Endothelial cell of umbilical vein (primary cell): ENCODE results near the gene PRDM11. TPM values are rescaled to one million over a fixed set of nuclear protein-coding genes. Genes with fewer than 3 reads are reported as not detected.

Source experiments
- BruUV-seq: library from RNA; stranded (reverse); fragments of 400-500 nt; replicated peaks from 2 replicates; lab custom pipeline; 2021; lab: Mats Ljungman, UMichigan
- CTCF ChIA-PET: fragments of 300-600, 350-600 bp; sonication (Branson Sonifier 250); formaldehyde crosslinking; loops from one replicate; lab custom pipeline; 2021; ENCODE audit warnings: antibody characterized with exemption, inconsistent platforms; lab: Charles Lee
- POLR2A ChIA-PET: fragments of 300-600, 350-600 bp; sonication (Branson Sonifier 250); formaldehyde crosslinking; loops from one replicate; lab custom pipeline; 2021; ENCODE audit warnings: antibody characterized with exemption, inconsistent platforms; lab: Charles Lee
- DNase-seq: peaks from one replicate; pipeline ENCODE4 v3.0.0-alpha.2; 2011; ENCODE audit warnings: low read depth, low spot score
- FAIRE-seq: peaks from 2 replicates; lab custom pipeline; 2011; peaks lifted over from hg19 to GRCh38; lab: Jason Lieb, UNC
- H2AFZ ChIP-seq: 2 replicates; pipeline ENCODE4 v1.6.0; 2012; ENCODE audit warnings: low read depth, low read length, control low read depth, inconsistent platforms
- H3K27ac ChIP-seq: 2 replicates; pipeline ENCODE4 v1.5.1; 2011; ENCODE audit warnings: low read depth, mild to moderate bottlenecking, control low read depth, low read length, moderate library complexity; ENCODE audit not compliant: insufficient read depth
- H3K27me3 ChIP-seq, 2 experiments: 2 replicates each; pipeline versions ENCODE4 v1.6.0 to v1.6.1; 2011; ENCODE audit warnings: low read length in 2 of 2, mixed read lengths in 1 of 2; ENCODE audit not compliant: control insufficient read depth in 2 of 2, insufficient read depth in 2 of 2
- H3K36me3 ChIP-seq, 2 experiments: 2 replicates in 1 of 2; 3 replicates in 1 of 2; pipeline ENCODE4 v1.5.1; 2011; ENCODE audit warnings: low read length in 2 of 2, mild to moderate bottlenecking in 1 of 2, moderate library complexity in 1 of 2; ENCODE audit not compliant: control insufficient read depth in 2 of 2, insufficient read depth in 2 of 2; ENCODE audit errors: extremely low read depth in 1 of 2
- H3K4me1 ChIP-seq: 3 replicates; pipeline ENCODE4 v1.5.1; 2011; ENCODE audit warnings: mild to moderate bottlenecking, low read length; ENCODE audit not compliant: control insufficient read depth, insufficient read depth; ENCODE audit errors: extremely low read depth
- H3K4me2 ChIP-seq: 2 replicates; pipeline ENCODE4 v1.6.1; 2011; ENCODE audit warnings: low read length, control low read depth, mixed read lengths; ENCODE audit not compliant: insufficient read depth
- H3K4me3 ChIP-seq, 3 experiments: fragments of 200-600 bp in 1 of 3; sonication (generic), shearing (Covaris generic) in 1 of 3; replicated peaks in 1 of 3; 2 replicates each; pipeline ENCODE4 v1.5.1; 2011 to 2016; ENCODE audit warnings: control low read depth in 3 of 3, low read length in 3 of 3, mild to moderate bottlenecking in 2 of 3, inconsistent platforms in 1 of 3, low read depth in 1 of 3, moderate library complexity in 1 of 3; ENCODE audit not compliant: insufficient read depth in 1 of 3
- H3K79me2 ChIP-seq: 2 replicates; pipeline ENCODE4 v1.6.0; 2012; ENCODE audit warnings: low read length, inconsistent platforms; ENCODE audit not compliant: control insufficient read depth, insufficient read depth
- H3K9ac ChIP-seq: replicated peaks from 2 replicates; pipeline ENCODE3; 2011; ENCODE audit warnings: low read length, control low read depth; ENCODE audit not compliant: insufficient read depth; ENCODE audit errors: extremely low read depth
- H3K9me1 ChIP-seq: replicated peaks from 3 replicates; pipeline ENCODE4 v1.6.0; 2011; ENCODE audit warnings: mild to moderate bottlenecking, low read length; ENCODE audit not compliant: control insufficient read depth, insufficient read depth; ENCODE audit errors: extremely low read depth
- H3K9me3 ChIP-seq: replicated peaks from 2 replicates; pipeline ENCODE4 v1.5.1; 2012; ENCODE audit warnings: low read length, inconsistent platforms; ENCODE audit not compliant: control insufficient read depth, insufficient read depth
- H4K20me1 ChIP-seq: replicated peaks from 2 replicates; pipeline ENCODE3; 2011; ENCODE audit warnings: mild to moderate bottlenecking, low read length; ENCODE audit not compliant: control insufficient read depth, insufficient read depth; ENCODE audit errors: extremely low read depth
- EZH2 ChIP-seq: IDR thresholded peaks from 2 replicates; pipeline ENCODE4 v1.6.1; 2012; ENCODE audit warnings: borderline replicate concordance, low read depth, mild to moderate bottlenecking, moderate library complexity, low read length, inconsistent platforms; ENCODE audit not compliant: severe bottlenecking
- FOS ChIP-seq: IDR thresholded peaks from 2 replicates; pipeline ENCODE4 v1.6.1; 2011; ENCODE audit warnings: mild to moderate bottlenecking, low read length, moderate library complexity, borderline replicate concordance; ENCODE audit not compliant: insufficient read depth
- GATA2 ChIP-seq: IDR thresholded peaks from 2 replicates; pipeline ENCODE4 v1.7.0; 2011; ENCODE audit warnings: low read depth, mild to moderate bottlenecking, moderate library complexity, mixed read lengths, low read length; ENCODE audit not compliant: insufficient read length, insufficient read depth
- JUN ChIP-seq: IDR thresholded peaks from 2 replicates; pipeline ENCODE4 v1.6.1; 2011; ENCODE audit warnings: borderline replicate concordance, low read depth; ENCODE audit not compliant: insufficient read length, insufficient read depth
- MYC ChIP-seq: IDR thresholded peaks from one replicate; pipeline ENCODE4 v1.6.1; 2011; ENCODE audit warnings: mild to moderate bottlenecking, low read depth, low read length
- POLR2A ChIP-seq: IDR thresholded peaks from 2 replicates; pipeline ENCODE4 v1.6.1; 2012; ENCODE audit warnings: low read depth, mild to moderate bottlenecking, control low read depth, low read length
- POLR2AphosphoS5 ChIP-seq: IDR thresholded peaks from 2 replicates; pipeline ENCODE4 v1.6.1; 2012; ENCODE audit warnings: low read depth, mild to moderate bottlenecking, control low read depth, low read length, moderate library complexity; ENCODE audit not compliant: insufficient read depth
- dilution Hi-C: fragments of 300-500 bp; cut with MboI; formaldehyde crosslinking; loops from one replicate; pipeline ENCODE4 v1.15.0; 2019; ENCODE audit warnings: low sequenced_read_pairs; ENCODE audit not compliant: extremely low pct_ligation_motif_present
- intact Hi-C: fragments of 100-400 bp; cut with micrococcal nuclease; formaldehyde crosslinking; loops from one replicate; pipeline ENCODE4 v1.10.0; 2022
- polyA plus RNA-seq, 4 experiments: library from polyadenylated mRNA; depleted of rRNA in 3 of 4; stranded (reverse) in 3 of 4; unstranded in 1 of 4; fragments of >200 nt; gene quantifications; 2 replicates each; pipeline versions ENCODE4 v1.2.1 to v1.2.3, GENCODE V29; 2011 to 2012; ENCODE audit warnings: missing spikeins in 1 of 4
- total RNA-seq: library from RNA; stranded (reverse); gene quantifications from 2 replicates; pipeline ENCODE4 v1.2.3, GENCODE V29; 2021
- TF ChIP-seq, protein P1 (sequence below): IDR thresholded peaks from 2 replicates; pipeline ENCODE4 v1.6.1; 2011; ENCODE audit not compliant: insufficient read depth, insufficient read length
- TF ChIP-seq, protein P2 (sequence below), 2 donors: IDR thresholded peaks; 1 replicate in 1 of 2; 2 replicates in 1 of 2; pipeline ENCODE4 v1.5.1; 2011; ENCODE audit warnings: low read length in 2 of 2, mild to moderate bottlenecking in 2 of 2, moderate library complexity in 2 of 2, control low read depth in 1 of 2, inconsistent platforms in 1 of 2, low read depth in 1 of 2; ENCODE audit not compliant: insufficient read depth in 1 of 2; ENCODE audit errors: extremely low read depth in 1 of 2

PRDM11 gene
- total and polyA plus RNA-seq, 2 donors (not counting 3 experiments of a cell fraction or from before 2014, with no cell fraction given): 6.9 to 14.1 TPM

- Histone ChIP-seq H3K9me3 (no peaks in the 10 kb centered on the region), H3K9me1 (no peaks in the 10 kb centered on the region), H3K36me3 (no peaks in the 10 kb centered on the region), H3K4me3 (peak overlapping the region in 2 of 3 experiments; percentile 59 to 86), H3K9ac (peak overlapping the region; percentile 74), H3K27me3 (peaks cover 8 to 22% of the 10 kb centered on the region in 2 experiments), H3K79me2 (peaks cover 1% of the 10 kb centered on the region), H3K4me2 (peak overlapping the region; percentile 90), H4K20me1 (no peaks in the 10 kb centered on the region), H3K27ac (no peak overlapping the region), H2AFZ (no peak overlapping the region), H3K4me1 (peaks cover 17% of the 10 kb centered on the region)
- dilution Hi-C loops (no loop called here), intact Hi-C loops (loop anchor here (1.0 to 5.0 kb wide), 4 partner anchors 32 to 657 kb away; partner anchors contain the start of gene SLC35C1)
- TSS peak; percentile 27 for BruUV-seq
- ChIA-PET CTCF (no interaction called here), POLR2A (no interaction called here)
- DNase-seq (no peak), FAIRE-seq (no peak)
- TF ChIP-seq JUN: no peak
- no peak for TF ChIP-seq EZH2
- no peak for TF ChIP-seq GATA2
- no peak for TF ChIP-seq MYC
- TF ChIP-seq POLR2AphosphoS5: no peak
- no peak for TF ChIP-seq POLR2A
- TF ChIP-seq, protein P1, sequence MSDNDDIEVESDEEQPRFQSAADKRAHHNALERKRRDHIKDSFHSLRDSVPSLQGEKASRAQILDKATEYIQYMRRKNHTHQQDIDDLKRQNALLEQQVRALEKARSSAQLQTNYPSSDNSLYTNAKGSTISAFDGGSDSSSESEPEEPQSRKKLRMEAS: no peak
- TF ChIP-seq FOS: no peak
- TF ChIP-seq, protein P2, sequence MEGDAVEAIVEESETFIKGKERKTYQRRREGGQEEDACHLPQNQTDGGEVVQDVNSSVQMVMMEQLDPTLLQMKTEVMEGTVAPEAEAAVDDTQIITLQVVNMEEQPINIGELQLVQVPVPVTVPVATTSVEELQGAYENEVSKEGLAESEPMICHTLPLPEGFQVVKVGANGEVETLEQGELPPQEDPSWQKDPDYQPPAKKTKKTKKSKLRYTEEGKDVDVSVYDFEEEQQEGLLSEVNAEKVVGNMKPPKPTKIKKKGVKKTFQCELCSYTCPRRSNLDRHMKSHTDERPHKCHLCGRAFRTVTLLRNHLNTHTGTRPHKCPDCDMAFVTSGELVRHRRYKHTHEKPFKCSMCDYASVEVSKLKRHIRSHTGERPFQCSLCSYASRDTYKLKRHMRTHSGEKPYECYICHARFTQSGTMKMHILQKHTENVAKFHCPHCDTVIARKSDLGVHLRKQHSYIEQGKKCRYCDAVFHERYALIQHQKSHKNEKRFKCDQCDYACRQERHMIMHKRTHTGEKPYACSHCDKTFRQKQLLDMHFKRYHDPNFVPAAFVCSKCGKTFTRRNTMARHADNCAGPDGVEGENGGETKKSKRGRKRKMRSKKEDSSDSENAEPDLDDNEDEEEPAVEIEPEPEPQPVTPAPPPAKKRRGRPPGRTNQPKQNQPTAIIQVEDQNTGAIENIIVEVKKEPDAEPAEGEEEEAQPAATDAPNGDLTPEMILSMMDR (IDR thresholded peaks at IDR 0.05; ENCODE audit: extremely low read depth in 1 of 2, insufficient read depth in 1 of 2, low read depth in 1 of 2, low read length in 2 of 2): no peak
Measured at GRCh38 chr11:45147891-45148675, 1.6 kb downstream of the PRDM11 start.
